Panc1 (cell line): ENCODE results near the gene SMIM38. TPM values are rescaled to one million over a fixed set of nuclear protein-coding genes. Genes with fewer than 3 reads are reported as not detected.

Source experiments
- ATAC-seq: fragments of 200-7000 bp; cut with Tn5 transposase; 2 replicates; pipeline ENCODE4 v1.9.1; 2020; ENCODE audit warnings: mild to moderate bottlenecking, moderate library complexity
- BruUV-seq: library from RNA; stranded (reverse); fragments of 400-500 nt; replicated peaks from 2 replicates; lab custom pipeline; 2021; lab: Mats Ljungman, UMichigan
- CTCF ChIA-PET: fragments of 300-600 bp; sonication (Branson Sonifier 250); formaldehyde crosslinking; loops from one replicate; lab custom pipeline; 2022; ENCODE audit warnings: antibody characterized with exemption; lab: Charles Lee
- POLR2A ChIA-PET: fragments of 300-600 bp; sonication (Branson Sonifier 250); formaldehyde crosslinking; loops from one replicate; lab custom pipeline; 2022; ENCODE audit warnings: antibody characterized with exemption; lab: Charles Lee
- DNase-seq: peaks from one replicate; pipeline ENCODE4 v3.0.0-alpha.2; 2010; ENCODE audit warnings: low read depth, low spot score
- H3K27ac ChIP-seq: 2 replicates; pipeline ENCODE4 v1.5.1; 2011; ENCODE audit warnings: mild to moderate bottlenecking, low read length, inconsistent platforms
- H3K27me3 ChIP-seq: fragments of 200-500 bp; sonication (Bioruptor generic); 2 replicates; pipeline ENCODE4 v1.6.0; 2014; ENCODE audit warnings: low read length, inconsistent platforms; ENCODE audit not compliant: control insufficient read depth, insufficient read depth
- H3K36me3 ChIP-seq: fragments of 200-500 bp; sonication (Bioruptor generic); 2 replicates; pipeline ENCODE4 v1.5.1; 2014; ENCODE audit warnings: inconsistent platforms, mild to moderate bottlenecking, low read length, moderate library complexity; ENCODE audit not compliant: control insufficient read depth, insufficient read depth
- H3K4me1 ChIP-seq: 2 replicates; pipeline ENCODE4 v1.5.1; 2011; ENCODE audit warnings: inconsistent platforms, mild to moderate bottlenecking, low read length, moderate library complexity; ENCODE audit not compliant: control insufficient read depth, insufficient read depth
- H3K4me3 ChIP-seq, 2 experiments: 2 replicates each; pipeline ENCODE4 v1.5.1; 2011 to 2012; ENCODE audit warnings: low read depth in 2 of 2, low read length in 2 of 2, mild to moderate bottlenecking in 2 of 2, inconsistent platforms in 1 of 2, moderate library complexity in 1 of 2
- H3K9me3 ChIP-seq: fragments of 200-500 bp; sonication (Bioruptor generic); 2 replicates; pipeline ENCODE4 v1.5.1; 2014; ENCODE audit warnings: low read depth, mild to moderate bottlenecking, inconsistent platforms, low read length, moderate library complexity; ENCODE audit not compliant: control insufficient read depth, insufficient read depth
- CTCF ChIP-seq: fragments of 450-650 bp; IDR thresholded peaks from 2 replicates; pipeline ENCODE4 v1.5.1; 2017; ENCODE audit warnings: mild to moderate bottlenecking
- POLR2AphosphoS5 ChIP-seq: IDR thresholded peaks from 2 replicates; pipeline ENCODE4 v1.6.1; 2012; ENCODE audit warnings: mild to moderate bottlenecking, low read depth, low read length, moderate library complexity
- REST ChIP-seq, 2 experiments: IDR thresholded peaks; 2 replicates each; pipeline ENCODE4 v1.6.1; 2011 to 2012; ENCODE audit warnings: low read depth in 2 of 2, control low read depth in 1 of 2, low read length in 1 of 2, mild to moderate bottlenecking in 1 of 2, moderate library complexity in 1 of 2; ENCODE audit not compliant: insufficient read depth in 1 of 2
- SIN3A ChIP-seq: IDR thresholded peaks from 2 replicates; pipeline ENCODE4 v1.6.1; 2012; ENCODE audit warnings: low read depth, mild to moderate bottlenecking, low read length, moderate library complexity, borderline replicate concordance; ENCODE audit not compliant: insufficient read depth
- TCF7L2 ChIP-seq: IDR thresholded peaks from 2 replicates; pipeline ENCODE4 v1.6.1; 2011; ENCODE audit warnings: mild to moderate bottlenecking, low read depth, low read length, inconsistent platforms
- in situ Hi-C: cut with HindIII; loops from 2 replicates; pipeline ENCODE4 v1.10.0; 2016; ENCODE audit warnings: low sequenced_read_pairs, low pct_unique_long_range_greater_than_20kb
- intact Hi-C: fragments of 100-400 bp; cut with micrococcal nuclease; formaldehyde crosslinking; loops from one replicate; pipeline ENCODE4 v1.10.0; 2022; ENCODE audit not compliant: unreplicated experiment
- total RNA-seq: library from RNA; stranded (reverse); gene quantifications from one replicate; pipeline ENCODE4 v1.2.1, GENCODE V29; 2021; ENCODE audit not compliant: unreplicated experiment

SMIM38 gene
- total RNA-seq, 1 experiment from 2014 or later: 0.46 TPM

- H3K27me3 ChIP-seq: no peaks in the 10 kb centered on the region
- CTCF ChIA-PET: no interaction called here
- POLR2A ChIA-PET: no interaction called here
- H3K4me3 ChIP-seq: no peak overlapping the region
- TF ChIP-seq SIN3A (no peak), REST (IDR thresholded peaks at IDR 0.05; ENCODE audit: insufficient read depth in 1 of 2, low read depth in 2 of 2, low read length in 1 of 2) (no peak), CTCF (no peak), TCF7L2 (no peak), POLR2AphosphoS5 (no peak)
- DNase-seq (no peak), ATAC-seq (no peak)
- in situ Hi-C loops: no loop called here
- intact Hi-C loops: loop anchor here (10.0 kb wide), 1 partner anchor 256 kb away; no protein-coding TSS in a partner anchor
- H3K9me3 ChIP-seq: no peaks in the 10 kb centered on the region
- H3K27ac ChIP-seq: peak overlapping the region; percentile 78
- H3K36me3 ChIP-seq: no peaks in the 10 kb centered on the region
- peaks cover 59% of the 10 kb centered on the region for H3K4me1 ChIP-seq
- no TSS peak for BruUV-seq
These were observed 36.5 kb upstream of the SMIM38 start for GRCh38 chr11:69119190-69119589.

GRCh38 chr11:69120096-69120875 lies 35.4 kb upstream of the SMIM38 start:
- intact Hi-C loops (loop anchor here (5.0 kb wide), 1 partner anchor 177 kb away; no protein-coding TSS in a partner anchor), in situ Hi-C loops (no loop called here)
- BruUV-seq: no TSS peak
- no peak for TF ChIP-seq TCF7L2
- no peak for TF ChIP-seq SIN3A
- no peak for TF ChIP-seq CTCF
- TF ChIP-seq REST (IDR thresholded peaks at IDR 0.05; ENCODE audit: insufficient read depth in 1 of 2, low read depth in 2 of 2, low read length in 1 of 2): no peak
- TF ChIP-seq POLR2AphosphoS5: no peak
- CTCF ChIA-PET: interaction anchor here (0.9 kb wide), 1 partner anchor 19 kb away, joined by 3 read pairs; no protein-coding TSS in a partner anchor
- POLR2A ChIA-PET: no interaction called here
- Histone ChIP-seq H3K9me3 (no peaks in the 10 kb centered on the region), H3K4me3 (no peak overlapping the region), H3K27ac (peak overlapping the region; percentile 78), H3K36me3 (no peaks in the 10 kb centered on the region), H3K4me1 (peaks cover 60% of the 10 kb centered on the region), H3K27me3 (no peaks in the 10 kb centered on the region)
- DNase-seq: no peak
- no peak for ATAC-seq
